Neuronal stem cell (in vitro differentiated cells): ENCODE measurements around the gene DIO3.
A peak's percentile ranks its signal among the peaks of the same experiment; 100 is the strongest.

Experiments used
- DNase-seq: peaks from one replicate; pipeline ENCODE4 v3.0.0-alpha.2; 2013; ENCODE audit warnings: low spot score
- H2AFZ ChIP-seq: one replicate; pipeline ENCODE4 v1.6.1; 2013; ENCODE audit warnings: mild to moderate bottlenecking, low read length, inconsistent platforms
- H2AK5ac ChIP-seq: 2 replicates; pipeline ENCODE4 v1.6.1; 2013; ENCODE audit warnings: low read depth, mild to moderate bottlenecking, inconsistent platforms, low read length, moderate library complexity, mixed read lengths
- H2BK120ac ChIP-seq: 2 replicates; pipeline ENCODE4 v1.6.1; 2013; ENCODE audit warnings: low read depth, mild to moderate bottlenecking, inconsistent platforms, low read length, moderate library complexity, mixed read lengths
- H2BK12ac ChIP-seq: one replicate; pipeline ENCODE4 v1.6.1; 2013; ENCODE audit warnings: low read length, inconsistent platforms
- H2BK15ac ChIP-seq: 2 replicates; pipeline ENCODE4 v1.6.1; 2013; ENCODE audit warnings: mild to moderate bottlenecking, low read length, inconsistent platforms, mixed read lengths
- H2BK5ac ChIP-seq: one replicate; pipeline ENCODE4 v1.6.1; 2013; ENCODE audit warnings: inconsistent platforms, mild to moderate bottlenecking, low read length, moderate library complexity
- H3K14ac ChIP-seq: one replicate; pipeline ENCODE4 v1.6.1; 2013; ENCODE audit warnings: low read length, inconsistent platforms
- H3K18ac ChIP-seq: 2 replicates; pipeline ENCODE4 v1.6.1; 2013; ENCODE audit warnings: low read length, inconsistent platforms
- H3K23ac ChIP-seq: 2 replicates; pipeline ENCODE4 v1.6.1; 2013; ENCODE audit warnings: low read depth, mild to moderate bottlenecking, mixed read lengths, low read length, inconsistent platforms; ENCODE audit not compliant: poor library complexity
- H3K27ac ChIP-seq: replicated peaks from 3 replicates; pipeline ENCODE4 v1.5.1; 2013; ENCODE audit warnings: low read length, inconsistent platforms
- H3K27me3 ChIP-seq, 3 experiments: 2 replicates each; pipeline ENCODE4 v1.6.1; 2013; ENCODE audit warnings: low read length in 3 of 3, mild to moderate bottlenecking in 2 of 3, inconsistent platforms in 1 of 3, low read depth in 1 of 3, mixed read lengths in 1 of 3, moderate library complexity in 1 of 3; ENCODE audit not compliant: control insufficient read depth in 3 of 3, insufficient read depth in 3 of 3
- H3K36me3 ChIP-seq, 2 donors: replicated peaks in 1 of 2; 2 replicates each; pipeline ENCODE4 v1.6.1; 2013; ENCODE audit warnings: low read length in 2 of 2; ENCODE audit not compliant: control insufficient read depth in 2 of 2, insufficient read depth in 2 of 2
- H3K4ac ChIP-seq: 2 replicates; pipeline ENCODE4 v1.6.1; 2013; ENCODE audit warnings: inconsistent platforms, mild to moderate bottlenecking, low read length, moderate library complexity
- H3K4me1 ChIP-seq, 2 donors: 1 replicate in 1 of 2; 2 replicates in 1 of 2; pipeline ENCODE4 v1.6.1; 2013; ENCODE audit warnings: low read length in 2 of 2, low read depth in 1 of 2; ENCODE audit not compliant: control insufficient read depth in 2 of 2, insufficient read depth in 1 of 2
- H3K4me2 ChIP-seq: one replicate; pipeline ENCODE4 v1.6.1; 2013; ENCODE audit warnings: mild to moderate bottlenecking, low read length, inconsistent platforms; ENCODE audit not compliant: insufficient read depth, poor library complexity, severe bottlenecking
- H3K4me3 ChIP-seq, 2 donors: 2 replicates each; pipeline ENCODE4 v1.5.1; 2013; ENCODE audit warnings: low read length in 2 of 2, mild to moderate bottlenecking in 2 of 2, inconsistent platforms in 1 of 2, moderate library complexity in 1 of 2
- H3K79me1 ChIP-seq: one replicate; pipeline ENCODE4 v1.6.1; 2013; ENCODE audit warnings: low read depth, mild to moderate bottlenecking, inconsistent platforms, low read length, moderate library complexity
- H3K9ac ChIP-seq: one replicate; pipeline ENCODE4 v1.6.1; 2013; ENCODE audit warnings: mild to moderate bottlenecking, low read depth, low read length, inconsistent platforms; ENCODE audit not compliant: poor library complexity
- H3K9me3 ChIP-seq, 2 donors: replicated peaks in 1 of 2; 2 replicates each; pipeline versions ENCODE3 to v1.6.1; 2013; ENCODE audit warnings: low read length in 2 of 2, mild to moderate bottlenecking in 2 of 2, inconsistent platforms in 1 of 2, low read depth in 1 of 2, mixed read lengths in 1 of 2, moderate library complexity in 1 of 2; ENCODE audit not compliant: control insufficient read depth in 2 of 2, insufficient read depth in 1 of 2
- H4K8ac ChIP-seq: one replicate; pipeline ENCODE4 v1.6.1; 2013; ENCODE audit warnings: low read depth, mild to moderate bottlenecking, inconsistent platforms, low read length, moderate library complexity
- H4K91ac ChIP-seq: one replicate; pipeline ENCODE4 v1.6.1; 2013; ENCODE audit warnings: low read length, low read depth, mild to moderate bottlenecking, inconsistent platforms; ENCODE audit not compliant: poor library complexity
- WGBS, 2 donors: extraction: QIAGEN DNeasy Blood & Tissue Kit; methylation state at CpG; one replicate each; pipeline ENCODE4 v1.1.7; 2013; ENCODE audit warnings: missing lambda C conversion rate in 2 of 2, mixed read lengths in 1 of 2; ENCODE audit not compliant: insufficient read length in 2 of 2, insufficient replicate concordance in 1 of 2; ENCODE audit errors: extremely low coverage in 2 of 2; 5-methylcytosine and 5-hydroxymethylcytosine counted together

DIO3 gene

GRCh38 chr14:101573289-101573688, 12.0 kb downstream of the DIO3 start:
- no peak for DNase-seq
- H3K4me2 ChIP-seq, result no peak overlapping the region
- H3K4ac ChIP-seq, result no peak overlapping the region
- H4K91ac ChIP-seq, result no peak overlapping the region
- H3K4me1 ChIP-seq, result peaks cover 0 to 1% of the 10 kb centered on the region in 2 donors
- no peak overlapping the region for H2BK12ac ChIP-seq
- H2BK120ac ChIP-seq, result no peak overlapping the region
- WGBS, 2 donors, result no CpG with 5 or more reads among the region's 8 CpGs
- H2AFZ ChIP-seq, result no peak overlapping the region
- H3K18ac ChIP-seq, result no peak overlapping the region
- H3K4me3 ChIP-seq, result no peak overlapping the region
- no peak overlapping the region for H2AK5ac ChIP-seq
- no peak overlapping the region for H3K14ac ChIP-seq
- peak overlapping the region; percentile 7 for H2BK5ac ChIP-seq
- no peaks in the 10 kb centered on the region for H3K79me1 ChIP-seq
- H4K8ac ChIP-seq, result no peak overlapping the region
- H3K27me3 ChIP-seq, result peaks cover 0 to 17% (median 0%) of the 10 kb centered on the region in 3 experiments
- no peaks in the 10 kb centered on the region for H3K36me3 ChIP-seq
- no peak overlapping the region for H2BK15ac ChIP-seq
- H3K9ac ChIP-seq, result no peak overlapping the region
- no peaks in the 10 kb centered on the region for H3K9me3 ChIP-seq
- no peak overlapping the region for H3K27ac ChIP-seq
- H3K23ac ChIP-seq, result no peak overlapping the region

GRCh38 chr14:101575581-101575980, 14.3 kb downstream of the DIO3 start:
- H3K36me3 ChIP-seq, result no peaks in the 10 kb centered on the region
- H4K91ac ChIP-seq, result no peak overlapping the region
- peak overlapping the region; percentile 67 for H3K18ac ChIP-seq
- peaks cover 0 to 1% of the 10 kb centered on the region in 2 donors for H3K4me1 ChIP-seq
- H3K9me3 ChIP-seq, result no peaks in the 10 kb centered on the region
- H2AFZ ChIP-seq, result no peak overlapping the region
- no peak overlapping the region for H2BK120ac ChIP-seq
- peak overlapping the region; percentile 48 for H3K23ac ChIP-seq
- H3K4ac ChIP-seq, result no peak overlapping the region
- peaks cover 0 to 9% (median 0%) of the 10 kb centered on the region in 3 experiments for H3K27me3 ChIP-seq
- H3K14ac ChIP-seq, result no peak overlapping the region
- no peak overlapping the region for H2AK5ac ChIP-seq
- no peak for DNase-seq
- no peak overlapping the region for H4K8ac ChIP-seq
- H2BK5ac ChIP-seq, result no peak overlapping the region
- H2BK15ac ChIP-seq, result no peak overlapping the region
- no CpG with 5 or more reads among the region's 4 CpGs for WGBS, 2 donors
- H3K9ac ChIP-seq, result no peak overlapping the region
- H3K4me3 ChIP-seq, result no peak overlapping the region
- H3K4me2 ChIP-seq, result no peak overlapping the region
- no peak overlapping the region for H3K27ac ChIP-seq
- no peaks in the 10 kb centered on the region for H3K79me1 ChIP-seq
- no peak overlapping the region for H2BK12ac ChIP-seq

- Histone ChIP-seq H3K9ac (peak overlapping the region; percentile 34), H3K27ac (no peak overlapping the region), H2AK5ac (no peak overlapping the region), H3K4me2 (no peak overlapping the region), H3K23ac (no peak overlapping the region), H4K91ac (no peak overlapping the region), H3K27me3 (peaks cover 0 to 3% (median 0%) of the 10 kb centered on the region in 3 experiments), H2BK5ac (no peak overlapping the region), H3K4ac (no peak overlapping the region), H2BK120ac (no peak overlapping the region), H3K4me1 (peaks cover 0 to 1% of the 10 kb centered on the region in 2 donors), H3K9me3 (no peaks in the 10 kb centered on the region), H3K18ac (peak overlapping the region; percentile 93), H2BK15ac (no peak overlapping the region), H2AFZ (no peak overlapping the region), H2BK12ac (no peak overlapping the region), H3K4me3 (no peak overlapping the region), H3K36me3 (no peaks in the 10 kb centered on the region), H3K14ac (no peak overlapping the region), H3K79me1 (no peaks in the 10 kb centered on the region), H4K8ac (no peak overlapping the region)
- DNase-seq, result no peak
- WGBS, 2 donors, result no CpG with 5 or more reads among the region's 10 CpGs
Observed at GRCh38 chr14:101577221-101577909, 16.1 kb downstream of the DIO3 start.

GRCh38 chr14:101578489-101578888, 17.2 kb downstream of the DIO3 start:
- no peak overlapping the region for H2BK15ac ChIP-seq
- H3K4me3 ChIP-seq, result no peak overlapping the region
- WGBS, 2 donors, result no CpG with 5 or more reads among the region's 8 CpGs
- no peak overlapping the region for H3K18ac ChIP-seq
- no peak overlapping the region for H3K27ac ChIP-seq
- no peak overlapping the region for H4K8ac ChIP-seq
- peaks cover 0 to 1% of the 10 kb centered on the region in 2 donors for H3K4me1 ChIP-seq
- H3K36me3 ChIP-seq, result no peaks in the 10 kb centered on the region
- H2AFZ ChIP-seq, result no peak overlapping the region
- H3K9ac ChIP-seq, result no peak overlapping the region
- no peak for DNase-seq
- peak overlapping the region; percentile 47 for H2AK5ac ChIP-seq
- no peak overlapping the region for H3K4ac ChIP-seq
- peaks cover 0 to 3% (median 0%) of the 10 kb centered on the region in 3 experiments for H3K27me3 ChIP-seq
- H2BK12ac ChIP-seq, result no peak overlapping the region
- no peaks in the 10 kb centered on the region for H3K9me3 ChIP-seq
- no peak overlapping the region for H3K23ac ChIP-seq
- no peak overlapping the region for H3K14ac ChIP-seq
- no peak overlapping the region for H4K91ac ChIP-seq
- no peaks in the 10 kb centered on the region for H3K79me1 ChIP-seq
- no peak overlapping the region for H2BK120ac ChIP-seq
- no peak overlapping the region for H2BK5ac ChIP-seq
- H3K4me2 ChIP-seq, result no peak overlapping the region
